SJSA1 (cell line): ENCODE data around the gene ZNF8. TPM values are rescaled to one million over a fixed set of nuclear protein-coding genes. Genes with fewer than 3 reads are reported as not detected.
A peak's percentile ranks its signal among the peaks of the same experiment; 100 is the strongest.
"Not testable (repeated sequence)": the region's sequence is repeated elsewhere in the genome, so short reads cannot be mapped to it uniquely, and the experiment has no call there.

Experiments used
- DNase-seq, 2 experiments: peaks; one replicate each; pipeline ENCODE4 v3.0.0-alpha.2; 2015 to 2020; ENCODE audit warnings: low spot score in 2 of 2, low read depth in 1 of 2
- H3K27ac ChIP-seq: fragments of 250-450 bp; sonication (Bioruptor Pico); 2 replicates; pipeline ENCODE4 v1.5.1; 2020; ENCODE audit warnings: mild to moderate bottlenecking, moderate library complexity
- H3K27me3 ChIP-seq: fragments of 250-450 bp; sonication (Bioruptor Pico); replicated peaks from 2 replicates; pipeline ENCODE4 v1.5.1; 2020; ENCODE audit warnings: mild to moderate bottlenecking, moderate library complexity
- H3K36me3 ChIP-seq: fragments of 250-450 bp; sonication (Bioruptor Pico); 2 replicates; pipeline ENCODE4 v1.5.1; 2020; ENCODE audit warnings: mild to moderate bottlenecking
- H3K4me1 ChIP-seq: fragments of 250-450 bp; sonication (Bioruptor Pico); replicated peaks from 2 replicates; pipeline ENCODE4 v1.6.1; 2021; ENCODE audit warnings: mild to moderate bottlenecking
- H3K4me3 ChIP-seq: fragments of 250-450 bp; sonication (Bioruptor Pico); 2 replicates; pipeline ENCODE4 v1.5.1; 2020; ENCODE audit warnings: mild to moderate bottlenecking
- H3K9me3 ChIP-seq: fragments of 250-450 bp; sonication (Bioruptor Pico); replicated peaks from 2 replicates; pipeline ENCODE4 v1.5.1; 2020; ENCODE audit warnings: mild to moderate bottlenecking
- total RNA-seq: library from RNA; depleted of rRNA; stranded (reverse); fragments of >200 nt; shearing (Covaris generic); gene quantifications from 2 replicates; pipeline ENCODE4 v1.2.3, GENCODE V29; 2014; rRNA removed

The ZNF8 gene
- total RNA-seq = 2.5 and 4.1 TPM in 2 replicates

DNA sequence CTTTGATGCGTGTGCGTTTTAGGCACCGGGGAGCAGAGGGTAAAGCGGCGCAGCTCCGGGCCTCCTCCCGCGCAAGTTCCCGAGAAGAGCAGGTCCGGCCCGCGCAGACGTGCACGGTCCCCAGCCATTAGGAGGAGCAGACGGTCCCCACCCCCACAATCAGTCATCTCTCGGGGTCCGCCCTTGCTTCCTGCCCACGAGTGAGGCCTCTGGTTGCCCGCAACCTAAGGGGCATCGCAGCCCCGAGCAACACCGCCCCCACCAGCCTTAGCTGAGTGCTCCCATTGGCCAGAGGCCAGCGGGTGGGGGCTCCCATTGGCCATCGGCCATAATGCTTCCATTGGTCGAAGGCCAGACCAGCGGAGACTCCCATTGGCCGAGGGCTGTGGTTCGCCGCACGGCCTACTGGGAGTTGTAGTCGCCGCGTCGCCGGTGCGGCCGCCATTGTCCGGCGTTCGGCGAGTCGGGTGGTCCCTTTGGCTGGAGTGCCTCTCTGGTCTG lies at the start of gene ZNF8:
TSS of gene ZNF8 (plus strand) at position 415 of the 501 bp plus-strand sequence. CDS start 127 bp downstream, outside the sequence.
- DNase-seq = peak; percentile 98 to 99
- H3K27me3 ChIP-seq = no peaks in the 10 kb centered on the region
- peaks cover 37% of the 10 kb centered on the region for H3K36me3 ChIP-seq
- peaks cover 7% of the 10 kb centered on the region for H3K9me3 ChIP-seq
- peak within 1 kb of the TSS; percentile 54 for H3K27ac ChIP-seq
- H3K4me3 ChIP-seq = peak within 1 kb of the TSS; percentile 71
- H3K4me1 ChIP-seq = peaks cover 10% of the 10 kb centered on the region; the same call in 1 of the 2 replicates

DNA sequence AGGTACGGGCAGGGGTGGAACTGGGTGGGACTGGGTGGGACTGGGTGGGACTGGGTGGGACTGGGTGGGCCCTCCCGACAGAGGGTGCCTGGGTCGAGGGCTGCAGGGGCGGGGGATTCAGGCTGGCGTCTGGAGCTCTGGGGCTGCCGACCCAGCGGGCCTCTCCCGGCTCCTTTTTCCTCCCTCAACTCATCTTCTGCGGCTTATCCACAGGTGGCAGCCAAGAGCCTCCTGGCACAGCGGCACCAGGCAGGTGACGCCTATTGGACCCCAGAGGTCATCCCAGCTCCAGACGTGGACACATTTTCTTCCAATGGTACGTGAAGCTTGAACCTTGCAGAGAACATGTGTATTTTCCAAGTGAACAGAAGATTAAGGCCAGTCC lies 49.5 kb upstream of the ZNF8 start:
- H3K4me1 ChIP-seq = peaks cover 19% of the 10 kb centered on the region
- H3K4me3 ChIP-seq = peak overlapping the region; percentile 62
- peaks cover 52% of the 10 kb centered on the region for H3K36me3 ChIP-seq
- H3K27ac ChIP-seq = no peak overlapping the region; the same call in 1 of the 2 replicates
- peaks cover 16% of the 10 kb centered on the region for H3K9me3 ChIP-seq
- no peak for DNase-seq
- no peaks in the 10 kb centered on the region for H3K27me3 ChIP-seq

DNA sequence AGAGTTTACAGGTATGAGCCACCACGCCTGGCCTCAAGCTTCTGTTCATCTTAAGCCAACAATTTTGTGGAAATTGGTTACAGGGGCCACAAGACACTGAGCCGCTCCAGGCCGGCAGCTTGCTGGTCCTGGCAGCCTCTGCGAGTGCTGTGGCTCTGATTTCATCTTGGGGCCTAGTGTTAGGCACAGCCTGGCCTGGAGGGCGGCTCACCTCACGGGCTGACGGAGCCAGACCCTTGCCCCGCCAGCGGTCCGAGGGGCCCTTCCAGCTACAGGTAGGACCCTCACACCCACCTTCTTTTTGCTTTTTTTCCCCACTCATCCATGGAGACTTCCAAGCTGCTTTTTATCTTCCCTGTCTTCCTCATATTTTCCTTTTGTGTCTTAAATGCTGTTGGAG lies 41.4 kb upstream of the ZNF8 start:
- Histone ChIP-seq H3K27me3 (no peaks in the 10 kb centered on the region), H3K27ac (no peak overlapping the region), H3K9me3 (peaks cover 15% of the 10 kb centered on the region), H3K4me3 (no peak overlapping the region), H3K36me3 (peaks cover 87% of the 10 kb centered on the region), H3K4me1 (no peaks in the 10 kb centered on the region)
- DNase-seq = no peak

DNA sequence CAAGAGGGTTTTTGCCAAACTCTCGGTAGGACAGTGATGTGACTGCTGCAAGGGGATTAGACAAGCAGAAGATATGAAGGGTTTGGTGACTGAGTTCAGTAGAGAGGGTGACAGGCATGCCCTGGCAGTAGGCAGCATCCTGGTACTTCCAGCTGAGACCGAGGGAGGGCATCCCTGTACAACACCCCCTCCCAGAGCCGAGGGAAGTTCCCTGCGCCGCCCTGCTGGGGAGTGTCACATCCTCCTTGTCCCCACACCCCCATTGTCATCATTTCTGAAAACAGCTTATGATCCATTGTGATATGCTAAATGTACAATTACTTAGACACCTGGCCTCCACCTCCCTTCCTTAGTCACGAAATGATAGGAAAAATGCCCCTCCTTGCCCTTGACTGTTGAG lies 35.4 kb upstream of the ZNF8 start:
- H3K27me3 ChIP-seq = no peaks in the 10 kb centered on the region
- no peak overlapping the region for H3K4me3 ChIP-seq
- no peak overlapping the region for H3K27ac ChIP-seq
- peaks cover 92% of the 10 kb centered on the region for H3K36me3 ChIP-seq
- H3K4me1 ChIP-seq = no peaks in the 10 kb centered on the region
- no peak for DNase-seq
- peaks cover 20% of the 10 kb centered on the region for H3K9me3 ChIP-seq

DNA sequence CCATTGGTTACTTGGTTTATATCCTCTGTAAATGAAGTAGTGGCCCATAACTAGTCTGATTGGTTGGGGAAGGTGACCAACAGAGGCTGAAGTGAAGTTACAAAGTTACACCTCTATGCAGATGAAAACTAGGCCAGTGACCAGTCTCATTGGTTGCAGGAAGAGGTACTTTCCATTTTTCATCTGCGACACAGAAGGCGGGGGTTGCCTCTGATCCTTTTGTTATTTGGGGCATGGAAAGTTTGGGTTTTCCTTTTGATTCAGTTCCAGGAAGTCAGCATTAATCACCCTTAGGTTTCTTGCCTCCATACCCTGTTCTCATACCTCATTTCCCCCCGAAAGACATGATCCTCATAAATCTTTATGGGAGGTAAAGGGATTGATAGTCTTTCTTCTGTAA lies 29.9 kb upstream of the ZNF8 start:
- Histone ChIP-seq H3K27ac (no peak overlapping the region), H3K4me3 (no peak overlapping the region), H3K4me1 (no peaks in the 10 kb centered on the region), H3K36me3 (peaks cover 100% of the 10 kb centered on the region), H3K9me3 (peaks cover 59% of the 10 kb centered on the region), H3K27me3 (no peaks in the 10 kb centered on the region)
- no peak for DNase-seq

DNA sequence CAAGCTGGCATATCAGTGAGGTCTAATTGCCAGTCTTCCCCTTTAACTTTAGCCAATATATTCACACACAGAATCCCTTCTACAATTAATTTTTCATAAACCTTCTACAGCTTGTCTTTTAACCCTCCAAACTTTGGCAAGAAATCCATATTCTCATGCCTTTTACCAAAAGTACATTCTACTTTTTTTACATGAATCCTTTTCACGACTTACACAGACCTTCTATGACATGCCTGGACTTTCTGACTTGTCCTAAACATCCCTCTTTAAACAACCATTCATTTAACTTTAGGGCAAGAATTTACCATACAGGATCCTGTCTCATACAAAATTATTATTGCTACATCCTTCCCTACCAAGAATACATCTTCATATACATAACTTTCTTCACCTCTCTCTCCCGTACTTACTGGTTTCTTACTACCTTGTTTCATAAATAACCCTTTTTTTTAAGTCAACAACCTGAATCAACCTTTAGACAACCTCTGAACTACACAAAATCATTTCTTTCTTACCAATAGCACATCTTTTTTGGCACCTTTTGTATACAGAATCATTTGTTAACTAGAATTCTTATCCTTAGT lies 26.6 kb upstream of the ZNF8 start:
- no peak overlapping the region for H3K27ac ChIP-seq
- H3K27me3 ChIP-seq = no peaks in the 10 kb centered on the region
- peaks cover 67% of the 10 kb centered on the region for H3K9me3 ChIP-seq
- no peak for DNase-seq
- no peaks in the 10 kb centered on the region for H3K4me1 ChIP-seq
- H3K36me3 ChIP-seq = peaks cover 96% of the 10 kb centered on the region
- H3K4me3 ChIP-seq = no peak overlapping the region

DNA sequence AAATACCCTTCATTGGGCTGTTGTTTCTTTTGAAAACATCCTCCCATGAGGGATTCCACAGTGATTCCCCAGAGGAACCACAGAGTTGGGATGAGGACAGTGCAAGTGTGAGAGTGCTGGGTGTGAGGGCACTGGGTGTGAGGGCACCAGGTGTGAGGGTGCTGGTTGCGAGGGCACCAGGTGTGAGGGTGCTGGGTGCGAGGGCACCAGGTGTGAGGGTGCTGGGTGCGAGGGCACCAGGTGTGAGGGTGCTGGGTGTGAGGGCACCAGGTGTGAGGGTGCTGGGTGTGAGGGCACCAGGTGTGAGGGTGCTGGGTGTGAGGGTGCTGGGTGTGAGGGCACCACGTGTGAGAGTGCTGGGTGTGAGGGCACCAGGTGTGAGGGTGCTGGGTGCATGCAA lies 20.5 kb upstream of the ZNF8 start:
- not testable (repeated sequence) for H3K27me3 ChIP-seq, DNase-seq, H3K4me1 ChIP-seq, H3K27ac ChIP-seq, H3K4me3 ChIP-seq
- Histone ChIP-seq H3K36me3 (peaks cover 87% of the 10 kb centered on the region), H3K9me3 (peaks cover 72% of the 10 kb centered on the region)

DNA sequence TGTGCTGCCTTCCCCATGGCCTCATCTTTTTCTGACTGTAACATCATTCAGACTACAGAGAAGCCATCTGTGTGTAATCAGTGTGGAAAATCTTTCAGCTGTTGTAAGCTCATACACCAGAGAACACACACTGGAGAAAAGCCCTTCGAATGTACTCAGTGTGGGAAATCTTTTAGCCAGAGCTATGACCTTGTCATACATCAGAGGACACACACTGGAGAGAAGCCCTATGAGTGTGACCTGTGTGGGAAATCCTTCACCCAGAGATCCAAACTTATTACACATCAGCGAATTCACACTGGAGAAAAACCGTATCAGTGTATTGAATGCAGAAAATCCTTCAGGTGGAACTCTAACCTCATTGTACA lies 17.2 kb upstream of the ZNF8 start:
- H3K27me3 ChIP-seq = no peaks in the 10 kb centered on the region
- peaks cover 86% of the 10 kb centered on the region for H3K36me3 ChIP-seq
- no peak overlapping the region for H3K4me3 ChIP-seq
- peaks cover 76% of the 10 kb centered on the region for H3K9me3 ChIP-seq
- no peaks in the 10 kb centered on the region for H3K4me1 ChIP-seq
- peak in 1 of 2 experiments; percentile 9 for DNase-seq
- no peak overlapping the region for H3K27ac ChIP-seq

DNA sequence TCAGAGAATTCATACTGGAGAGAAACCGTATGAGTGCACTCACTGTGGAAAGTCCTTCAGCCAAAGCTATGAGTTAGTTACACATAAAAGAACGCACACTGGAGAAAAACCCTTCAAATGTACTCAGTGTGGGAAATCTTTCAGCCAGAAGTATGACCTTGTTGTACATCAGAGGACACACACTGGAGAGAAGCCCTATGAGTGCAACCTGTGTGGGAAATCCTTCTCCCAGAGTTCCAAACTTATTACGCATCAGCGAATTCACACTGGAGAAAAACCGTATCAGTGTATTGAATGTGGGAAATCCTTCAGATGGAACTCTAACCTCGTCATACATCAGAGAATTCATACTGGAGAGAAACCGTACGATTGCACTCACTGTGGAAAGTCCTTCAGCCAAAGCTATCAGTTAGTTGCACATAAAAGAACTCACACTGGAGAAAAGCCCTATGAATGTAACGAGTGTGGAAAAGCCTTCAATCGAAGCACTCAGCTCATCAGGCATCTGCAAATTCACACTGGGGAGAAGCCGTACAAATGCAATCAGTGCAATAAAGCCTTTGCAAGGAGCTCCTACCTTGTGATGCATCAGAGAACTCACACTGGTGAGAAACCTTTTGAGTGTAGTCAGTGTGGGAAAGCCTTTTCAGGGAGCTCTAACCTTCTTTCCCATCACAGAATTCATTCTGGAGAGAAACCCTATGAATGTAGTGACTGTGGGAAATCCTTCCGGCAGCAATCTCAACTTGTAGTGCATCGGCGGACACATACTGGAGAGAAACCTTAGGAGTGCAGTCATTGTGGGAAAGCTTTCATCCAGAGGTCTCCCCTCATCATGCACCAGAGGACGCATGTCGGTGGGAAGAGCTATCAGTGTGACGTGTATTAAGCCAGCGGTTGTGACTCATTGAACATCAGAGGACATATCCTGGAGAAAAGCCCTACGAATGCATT lies 16.5 kb upstream of the ZNF8 start:
- H3K27ac ChIP-seq = no peak overlapping the region
- H3K27me3 ChIP-seq = no peaks in the 10 kb centered on the region
- peaks cover 77% of the 10 kb centered on the region for H3K9me3 ChIP-seq
- peaks cover 87% of the 10 kb centered on the region for H3K36me3 ChIP-seq
- DNase-seq = peak in 1 of 2 experiments; percentile 12
- no peaks in the 10 kb centered on the region for H3K4me1 ChIP-seq
- no peak overlapping the region for H3K4me3 ChIP-seq

DNA sequence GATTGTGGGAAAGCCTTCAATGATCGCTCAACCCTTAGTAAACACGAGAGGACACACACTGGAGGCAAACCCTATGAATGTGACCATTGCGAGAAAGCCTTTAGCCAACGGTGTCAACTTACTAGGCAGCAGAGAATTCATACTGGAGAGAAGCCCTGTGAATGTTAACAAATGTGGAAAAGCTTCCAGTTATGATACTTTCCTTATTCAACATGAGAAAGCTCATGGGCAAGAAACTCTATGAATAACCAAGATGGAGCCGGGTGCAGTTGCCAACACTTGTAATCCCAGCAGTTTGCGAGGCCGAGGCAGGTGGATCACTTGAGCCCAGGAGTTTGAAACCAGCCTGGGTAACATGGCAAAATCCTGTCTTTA lies 15.8 kb upstream of the ZNF8 start:
- Histone ChIP-seq H3K27ac (no peak overlapping the region), H3K9me3 (peaks cover 73% of the 10 kb centered on the region), H3K36me3 (peaks cover 82% of the 10 kb centered on the region), H3K27me3 (no peaks in the 10 kb centered on the region), H3K4me3 (no peak overlapping the region), H3K4me1 (no peaks in the 10 kb centered on the region)
- no peak for DNase-seq

DNA sequence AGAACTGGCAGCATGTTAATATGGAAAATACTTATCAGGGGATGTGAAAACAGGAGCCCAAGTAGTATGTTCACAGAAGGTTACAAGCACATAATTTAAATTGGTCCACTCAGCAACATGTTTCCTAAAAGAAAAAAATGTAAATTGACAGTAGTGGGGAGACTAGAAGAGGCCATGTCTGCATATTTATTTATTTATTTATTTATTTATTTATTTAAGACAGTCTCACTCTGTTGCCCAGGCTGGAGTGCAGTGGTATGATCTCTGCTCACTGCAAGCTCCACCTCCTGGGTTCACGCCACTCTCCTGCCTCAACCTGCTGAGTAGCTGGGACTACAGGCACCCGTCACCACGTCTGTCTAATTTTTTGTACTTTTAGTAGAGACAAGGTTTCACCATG lies 13.7 kb upstream of the ZNF8 start:
- Histone ChIP-seq H3K27me3 (no peaks in the 10 kb centered on the region), H3K9me3 (peaks cover 68% of the 10 kb centered on the region), H3K27ac (no peak overlapping the region), H3K4me1 (no peaks in the 10 kb centered on the region), H3K36me3 (peaks cover 67% of the 10 kb centered on the region), H3K4me3 (no peak overlapping the region)
- no peak for DNase-seq

DNA sequence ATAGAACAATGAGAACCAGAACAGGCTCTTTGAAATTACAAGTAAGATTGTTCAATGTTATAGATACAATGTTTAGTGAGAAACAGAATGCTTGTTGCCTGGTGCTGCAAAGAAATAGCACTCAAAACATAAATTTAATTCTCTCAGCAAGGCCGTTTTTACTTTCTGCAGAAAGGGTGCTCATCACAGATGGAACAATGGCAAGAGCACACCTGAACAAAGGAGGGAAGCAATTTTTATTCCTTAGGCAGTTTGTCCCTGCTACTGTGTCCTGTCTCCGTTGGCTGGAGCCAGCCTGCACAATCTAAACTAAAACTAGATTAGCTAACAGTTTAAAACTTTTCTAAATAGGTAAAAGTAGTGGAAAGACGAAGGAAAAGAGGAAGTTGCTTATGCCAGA lies 10.4 kb upstream of the ZNF8 start:
- Histone ChIP-seq H3K27ac (no peak overlapping the region), H3K4me1 (no peaks in the 10 kb centered on the region), H3K27me3 (no peaks in the 10 kb centered on the region), H3K36me3 (peaks cover 54% of the 10 kb centered on the region), H3K4me3 (no peak overlapping the region), H3K9me3 (peaks cover 45% of the 10 kb centered on the region)
- DNase-seq = no peak

DNA sequence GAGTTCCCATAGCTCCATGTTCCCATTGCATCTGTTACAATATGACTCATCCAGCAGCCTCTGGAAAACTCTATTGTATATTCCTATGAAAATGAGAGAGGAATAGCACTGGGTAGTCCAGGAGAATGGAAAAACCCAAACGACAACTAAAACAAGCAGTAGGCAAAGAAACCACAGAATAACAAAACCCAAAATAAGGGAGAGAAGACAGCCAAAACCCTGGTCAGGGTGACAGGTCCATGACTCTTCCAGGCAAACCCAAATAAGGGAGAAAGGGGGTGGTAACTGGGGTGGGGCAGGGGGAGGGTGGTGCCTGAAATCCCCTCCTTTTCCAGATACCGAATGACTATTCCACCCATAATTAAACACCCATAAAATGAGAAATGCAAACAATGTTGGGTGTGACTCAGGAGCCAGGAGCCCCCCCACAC lies 4.0 kb upstream of the ZNF8 start:
- Histone ChIP-seq H3K36me3 (peaks cover 35% of the 10 kb centered on the region), H3K27me3 (no peaks in the 10 kb centered on the region), H3K9me3 (peaks cover 17% of the 10 kb centered on the region), H3K4me1 (peaks cover 10% of the 10 kb centered on the region; the same call in 1 of the 2 replicates), H3K4me3 (no peak overlapping the region), H3K27ac (peak overlapping the region; percentile 53)
- peak; percentile 47 to 49 for DNase-seq

DNA sequence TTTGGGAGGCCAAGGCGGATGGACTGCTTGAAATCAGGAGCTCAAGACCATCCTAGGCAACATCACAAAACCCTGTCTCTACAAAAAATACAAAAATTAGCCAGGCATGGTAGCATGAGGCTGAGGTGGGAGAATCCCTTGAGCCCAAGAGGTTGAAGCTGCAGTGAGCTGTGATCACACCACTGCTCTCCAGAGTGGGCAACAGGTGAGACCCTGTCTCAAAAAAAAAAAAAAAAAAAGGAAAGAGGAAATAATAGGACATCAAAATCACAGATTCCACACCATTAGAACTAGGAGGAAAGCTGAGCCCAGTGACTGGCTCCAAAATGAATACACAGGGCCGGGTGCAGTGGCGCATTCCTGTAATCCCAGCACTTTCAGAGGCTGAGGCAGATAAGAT lies 3.2 kb upstream of the ZNF8 start:
- peaks cover 40% of the 10 kb centered on the region for H3K36me3 ChIP-seq
- H3K9me3 ChIP-seq = peaks cover 11% of the 10 kb centered on the region
- no peak for DNase-seq
- peaks cover 10% of the 10 kb centered on the region; the same call in 1 of the 2 replicates for H3K4me1 ChIP-seq
- H3K4me3 ChIP-seq = no peak overlapping the region
- H3K27ac ChIP-seq = no peak overlapping the region; the same call in 1 of the 2 replicates
- H3K27me3 ChIP-seq = no peaks in the 10 kb centered on the region
